Pancreas (tissue), 10 donors: ENCODE measurements around the gene COG8. TPM values are rescaled to one million over a fixed set of nuclear protein-coding genes. Genes with fewer than 3 reads are reported as not detected.

ENCODE experiments used
- ATAC-seq, 4 donors: fragments of 200-7000 bp; cut with Tn5 transposase; one replicate each; pipeline versions ENCODE4 v1.8.0 to v1.9.1; 2020; ENCODE audit warnings: mild to moderate bottlenecking in 4 of 4, moderate library complexity in 4 of 4
- DNase-seq, 6 donors: peaks; one replicate each; pipeline ENCODE4 v3.0.0-alpha.2; 2020
- FAIRE-seq: peaks from 2 replicates; lab custom pipeline; 2012; peaks lifted over from hg19 to GRCh38; lab: Jason Lieb, UNC
- H3K27ac ChIP-seq, 4 donors: fragments of 200-600 bp; sonication (generic); 1 replicate in 3 of 4; 2 replicates in 1 of 4; pipeline versions ENCODE4 v1.5.0 to v1.8.0; 2020
- H3K27me3 ChIP-seq, 4 donors: fragments of 200-600 bp; one replicate each; pipeline ENCODE4 v1.8.0; 2021
- H3K36me3 ChIP-seq, 3 donors: fragments of 200-600 bp; sonication (generic) in 1 of 3; one replicate each; pipeline versions ENCODE4 v1.5.0 to v1.8.0; 2020 to 2021
- H3K4me1 ChIP-seq, 3 donors: fragments of 200-600 bp; one replicate each; pipeline ENCODE4 v1.8.0; 2021
- H3K4me3 ChIP-seq, 4 donors: fragments of 200-600 bp; sonication (generic) in 2 of 4; one replicate each; pipeline versions ENCODE4 v1.5.0 to v1.8.0; 2020 to 2021
- H3K9me3 ChIP-seq, 4 donors: fragments of 200-600 bp; one replicate each; pipeline ENCODE4 v1.8.0; 2021
- WGBS, 2 donors: extraction: QIAGEN DNeasy Blood & Tissue Kit; methylation state at CpG; one replicate each; pipeline ENCODE4 v1.1.7; 2013; 5-methylcytosine and 5-hydroxymethylcytosine counted together
- intact Hi-C, 3 donors: fragments of 100-400 bp; cut with DNase I; formaldehyde crosslinking; loops; one replicate each; pipeline versions ENCODE4 v1.11.1 to v1.14.2; 2022
- polyA plus RNA-seq, 2 donors: library from polyadenylated mRNA; stranded (reverse); fragments of 200-250 nt; gene quantifications; one replicate each; pipeline ENCODE4 v1.2.3, GENCODE V29; 2013
- total RNA-seq, 6 donors: library from RNA; stranded (reverse); fragmentation: NEBNext Ultra II Directional in 4 of 6; extraction: Animal tissue kit (Norgen Biotek cat#: 25700) in 4 of 6; gene quantifications; one replicate each; pipeline versions ENCODE4 v1.2.1 to v1.2.4, GENCODE V29; 2021 to 2023
- TF ChIP-seq, protein P1 (sequence below), 4 donors: fragments of 200-600 bp; sonication (generic) in 3 of 4; IDR thresholded peaks; one replicate each; pipeline versions ENCODE4 v1.5.0 to v1.8.0; 2021; ENCODE audit warnings: antibody characterized with exemption in 4 of 4
- donor health status: healthy with polysubstance abuse.
- donor health status: DM: no; HTN: no; CAD: no; lungs with moderate emphysema.
- donor health status: DM: no; HTN: no; CAD: no.
- donor health status: control.
- donor health status: control.
- donor health status: Bipolar disorder and iron deficiency.
- donor health status: DM: yes; HTN: yes; CAD: no.
- donor health status: DM: no; HTN: no; CAD: no.
- donor health status: DM: no; HTN: no; CAD: no.
- donor health status: DM: yes; HTN: yes; CAD: no.

COG8 gene, protein sequence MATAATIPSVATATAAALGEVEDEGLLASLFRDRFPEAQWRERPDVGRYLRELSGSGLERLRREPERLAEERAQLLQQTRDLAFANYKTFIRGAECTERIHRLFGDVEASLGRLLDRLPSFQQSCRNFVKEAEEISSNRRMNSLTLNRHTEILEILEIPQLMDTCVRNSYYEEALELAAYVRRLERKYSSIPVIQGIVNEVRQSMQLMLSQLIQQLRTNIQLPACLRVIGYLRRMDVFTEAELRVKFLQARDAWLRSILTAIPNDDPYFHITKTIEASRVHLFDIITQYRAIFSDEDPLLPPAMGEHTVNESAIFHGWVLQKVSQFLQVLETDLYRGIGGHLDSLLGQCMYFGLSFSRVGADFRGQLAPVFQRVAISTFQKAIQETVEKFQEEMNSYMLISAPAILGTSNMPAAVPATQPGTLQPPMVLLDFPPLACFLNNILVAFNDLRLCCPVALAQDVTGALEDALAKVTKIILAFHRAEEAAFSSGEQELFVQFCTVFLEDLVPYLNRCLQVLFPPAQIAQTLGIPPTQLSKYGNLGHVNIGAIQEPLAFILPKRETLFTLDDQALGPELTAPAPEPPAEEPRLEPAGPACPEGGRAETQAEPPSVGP
- total RNA-seq (10 to 100 TPM; 16.2 to 29.0 (median 23.0) TPM), polyA plus RNA-seq (10 to 100 TPM; 18.8 to 21.0 TPM)

DNA sequence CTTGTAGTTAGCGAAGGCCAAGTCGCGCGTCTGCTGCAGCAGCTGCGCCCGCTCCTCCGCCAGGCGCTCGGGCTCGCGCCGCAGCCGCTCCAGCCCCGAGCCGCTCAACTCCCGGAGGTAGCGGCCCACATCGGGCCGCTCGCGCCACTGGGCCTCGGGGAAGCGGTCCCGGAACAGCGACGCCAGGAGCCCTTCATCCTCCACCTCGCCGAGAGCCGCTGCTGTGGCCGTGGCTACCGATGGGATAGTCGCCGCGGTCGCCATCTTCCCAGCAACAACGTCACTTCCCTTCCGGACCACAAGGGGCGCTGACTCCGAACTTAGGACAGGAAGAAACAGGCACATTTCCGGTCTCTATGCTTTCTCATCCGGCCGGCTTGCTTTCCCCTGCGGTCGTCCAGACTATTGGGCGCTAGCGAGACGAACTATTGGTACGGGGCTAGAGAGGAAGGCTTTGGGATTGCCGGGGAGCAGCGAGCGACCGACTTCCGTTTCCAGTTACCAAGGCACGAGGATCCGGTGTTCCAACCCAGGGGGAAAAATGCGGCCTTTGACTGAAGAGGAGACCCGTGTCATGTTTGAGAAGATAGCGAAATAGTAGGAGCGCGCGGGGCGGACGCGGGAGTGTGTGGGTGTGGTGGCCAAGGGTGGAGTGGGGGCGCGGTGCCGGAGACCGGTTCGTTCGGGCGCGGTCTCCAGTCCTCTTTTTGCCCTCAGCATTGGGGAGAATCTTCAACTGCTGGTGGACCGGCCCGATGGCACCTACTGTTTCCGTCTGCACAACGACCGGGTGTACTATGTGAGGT, at the start of gene COG8, which contains the start of gene NIP7:
COG8 (minus strand) TSS at position 276 of the 806 bp plus-strand sequence; CDS start at position 264, 12 bp downstream.
NIP7 (plus strand) TSS at position 484 of the 806 bp plus-strand sequence; CDS start at position 542, 58 bp downstream.
- H3K27ac ChIP-seq, result peak within 1 kb of the TSS; percentile 83 to 94 (median 88)
- H3K9me3 ChIP-seq, result no peaks in the 10 kb centered on the region
- 0% methylated on average over 70 to 77 of the region's 77 CpGs for WGBS, 2 donors
- peaks cover 6 to 22% (median 20%) of the 10 kb centered on the region in 3 donors for H3K4me1 ChIP-seq
- H3K36me3 ChIP-seq, result peaks cover 0 to 9% (median 6%) of the 10 kb centered on the region in 3 donors
- intact Hi-C loops, result no loop called here
- H3K27me3 ChIP-seq, result no peaks in the 10 kb centered on the region
- ATAC-seq (peak; percentile 95 to 98 (median 96)), DNase-seq (peak; percentile 93 to 97 (median 96)), FAIRE-seq (peak; percentile 84)
- H3K4me3 ChIP-seq, result peak within 1 kb of the TSS; percentile 80 to 95 (median 85)
- TF ChIP-seq, protein P1, sequence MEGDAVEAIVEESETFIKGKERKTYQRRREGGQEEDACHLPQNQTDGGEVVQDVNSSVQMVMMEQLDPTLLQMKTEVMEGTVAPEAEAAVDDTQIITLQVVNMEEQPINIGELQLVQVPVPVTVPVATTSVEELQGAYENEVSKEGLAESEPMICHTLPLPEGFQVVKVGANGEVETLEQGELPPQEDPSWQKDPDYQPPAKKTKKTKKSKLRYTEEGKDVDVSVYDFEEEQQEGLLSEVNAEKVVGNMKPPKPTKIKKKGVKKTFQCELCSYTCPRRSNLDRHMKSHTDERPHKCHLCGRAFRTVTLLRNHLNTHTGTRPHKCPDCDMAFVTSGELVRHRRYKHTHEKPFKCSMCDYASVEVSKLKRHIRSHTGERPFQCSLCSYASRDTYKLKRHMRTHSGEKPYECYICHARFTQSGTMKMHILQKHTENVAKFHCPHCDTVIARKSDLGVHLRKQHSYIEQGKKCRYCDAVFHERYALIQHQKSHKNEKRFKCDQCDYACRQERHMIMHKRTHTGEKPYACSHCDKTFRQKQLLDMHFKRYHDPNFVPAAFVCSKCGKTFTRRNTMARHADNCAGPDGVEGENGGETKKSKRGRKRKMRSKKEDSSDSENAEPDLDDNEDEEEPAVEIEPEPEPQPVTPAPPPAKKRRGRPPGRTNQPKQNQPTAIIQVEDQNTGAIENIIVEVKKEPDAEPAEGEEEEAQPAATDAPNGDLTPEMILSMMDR (IDR thresholded peaks at IDR 0.05), result peak; percentile 59 to 94 (median 86)

DNA sequence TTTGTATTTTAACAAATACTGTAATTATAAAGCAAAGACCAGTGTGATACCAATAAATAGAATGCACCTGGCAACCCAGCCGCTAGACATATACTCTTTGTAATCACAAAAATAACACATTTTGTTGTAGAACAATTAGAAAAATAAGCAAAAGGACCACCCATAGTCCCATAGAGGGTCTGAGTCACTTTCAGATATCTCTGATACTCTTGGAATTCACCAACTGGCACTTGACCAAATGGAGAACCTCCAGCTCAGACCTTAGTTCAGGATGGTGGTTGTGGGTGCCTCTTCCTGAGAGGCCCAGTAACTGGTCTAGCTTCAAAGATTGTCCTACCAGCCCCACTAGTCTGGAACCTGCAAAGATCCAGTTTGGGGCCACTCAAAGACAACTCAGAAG, 47.2 kb upstream of the COG8 start:
- H3K36me3 ChIP-seq, result peaks cover 0 to 6% (median 0%) of the 10 kb centered on the region in 3 donors
- 47 to 83% methylated on average over 1 of the region's 1 CpG for WGBS, 2 donors
- TF ChIP-seq, protein P1 (IDR thresholded peaks at IDR 0.05), result no peak
- DNase-seq, result no peak
- H3K27ac ChIP-seq, result no peak overlapping the region
- H3K4me1 ChIP-seq, result peaks cover 5 to 16% (median 6%) of the 10 kb centered on the region in 3 donors
- no peaks in the 10 kb centered on the region for H3K9me3 ChIP-seq
- H3K4me3 ChIP-seq, result no peak overlapping the region
- intact Hi-C loops, result no loop called here
- no peak for FAIRE-seq
- H3K27me3 ChIP-seq, result no peaks in the 10 kb centered on the region
- ATAC-seq, result no peak

DNA sequence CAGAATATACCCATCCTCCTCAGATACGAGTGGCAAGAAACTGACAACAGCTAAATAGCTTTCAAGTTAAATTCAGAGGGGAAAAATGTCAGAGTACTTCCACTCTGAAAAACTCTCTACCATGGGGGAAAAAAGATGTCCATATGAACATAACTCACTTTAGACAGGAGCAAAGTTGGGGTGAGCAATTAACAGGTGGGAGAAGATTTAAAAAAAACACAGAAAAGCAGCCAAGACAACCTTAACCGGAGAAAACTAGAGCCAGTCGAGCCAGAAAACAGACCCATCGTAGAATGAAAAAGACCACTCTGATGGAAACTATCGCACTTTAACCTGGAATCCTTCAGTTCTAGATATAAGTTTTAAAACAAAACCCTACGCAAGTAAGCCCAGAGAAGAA, 45.6 kb upstream of the COG8 start:
- Histone ChIP-seq H3K4me3 (peak overlapping the region; percentile 35 to 67 (median 63)), H3K27ac (peak overlapping the region; percentile 57 to 81 (median 81)), H3K36me3 (peaks cover 0 to 6% (median 0%) of the 10 kb centered on the region in 3 donors), H3K4me1 (peaks cover 5 to 16% (median 6%) of the 10 kb centered on the region in 3 donors), H3K27me3 (no peaks in the 10 kb centered on the region), H3K9me3 (no peaks in the 10 kb centered on the region)
- DNase-seq, result no peak
- intact Hi-C loops, result no loop called here
- no peak for ATAC-seq
- WGBS, 2 donors, result 1 to 2% methylated on average over 6 of the region's 6 CpGs
- FAIRE-seq, result no peak
- TF ChIP-seq, protein P1 (IDR thresholded peaks at IDR 0.05), result no peak

DNA sequence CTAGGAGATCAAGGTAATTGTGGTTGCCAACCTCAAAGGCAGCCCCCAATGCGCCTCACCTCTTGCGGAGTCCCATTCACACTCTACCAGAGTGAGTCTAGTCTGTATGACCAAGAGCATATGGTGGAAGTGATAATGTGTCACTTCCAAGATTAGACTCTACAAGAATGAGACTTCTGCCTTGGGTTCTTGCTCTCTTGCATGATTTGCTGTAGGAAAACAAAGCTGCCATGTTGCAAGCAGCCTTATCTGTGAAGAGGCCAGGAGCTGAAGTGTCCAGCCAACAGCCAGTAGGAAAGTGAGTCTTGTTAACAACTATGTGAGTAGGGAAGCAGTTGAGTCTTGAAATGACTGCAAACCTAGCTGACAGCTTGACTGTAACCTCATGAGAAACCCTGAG, 43.1 kb upstream of the COG8 start:
- H3K27me3 ChIP-seq, result no peaks in the 10 kb centered on the region
- intact Hi-C loops, result no loop called here
- FAIRE-seq, result no peak
- no peak for DNase-seq
- 98% methylated on average over 2 of the region's 2 CpGs for WGBS, 2 donors
- H3K4me3 ChIP-seq, result no peak overlapping the region
- no peak for ATAC-seq
- peaks cover 5 to 16% (median 6%) of the 10 kb centered on the region in 3 donors for H3K4me1 ChIP-seq
- TF ChIP-seq, protein P1 (IDR thresholded peaks at IDR 0.05), result no peak
- peaks cover 0 to 6% (median 0%) of the 10 kb centered on the region in 3 donors for H3K36me3 ChIP-seq
- H3K9me3 ChIP-seq, result no peaks in the 10 kb centered on the region
- no peak overlapping the region for H3K27ac ChIP-seq
